Measurements from ENCODE around the gene LIPM.

The LIPM gene, protein sequence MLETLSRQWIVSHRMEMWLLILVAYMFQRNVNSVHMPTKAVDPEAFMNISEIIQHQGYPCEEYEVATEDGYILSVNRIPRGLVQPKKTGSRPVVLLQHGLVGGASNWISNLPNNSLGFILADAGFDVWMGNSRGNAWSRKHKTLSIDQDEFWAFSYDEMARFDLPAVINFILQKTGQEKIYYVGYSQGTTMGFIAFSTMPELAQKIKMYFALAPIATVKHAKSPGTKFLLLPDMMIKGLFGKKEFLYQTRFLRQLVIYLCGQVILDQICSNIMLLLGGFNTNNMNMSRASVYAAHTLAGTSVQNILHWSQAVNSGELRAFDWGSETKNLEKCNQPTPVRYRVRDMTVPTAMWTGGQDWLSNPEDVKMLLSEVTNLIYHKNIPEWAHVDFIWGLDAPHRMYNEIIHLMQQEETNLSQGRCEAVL

DNA sequence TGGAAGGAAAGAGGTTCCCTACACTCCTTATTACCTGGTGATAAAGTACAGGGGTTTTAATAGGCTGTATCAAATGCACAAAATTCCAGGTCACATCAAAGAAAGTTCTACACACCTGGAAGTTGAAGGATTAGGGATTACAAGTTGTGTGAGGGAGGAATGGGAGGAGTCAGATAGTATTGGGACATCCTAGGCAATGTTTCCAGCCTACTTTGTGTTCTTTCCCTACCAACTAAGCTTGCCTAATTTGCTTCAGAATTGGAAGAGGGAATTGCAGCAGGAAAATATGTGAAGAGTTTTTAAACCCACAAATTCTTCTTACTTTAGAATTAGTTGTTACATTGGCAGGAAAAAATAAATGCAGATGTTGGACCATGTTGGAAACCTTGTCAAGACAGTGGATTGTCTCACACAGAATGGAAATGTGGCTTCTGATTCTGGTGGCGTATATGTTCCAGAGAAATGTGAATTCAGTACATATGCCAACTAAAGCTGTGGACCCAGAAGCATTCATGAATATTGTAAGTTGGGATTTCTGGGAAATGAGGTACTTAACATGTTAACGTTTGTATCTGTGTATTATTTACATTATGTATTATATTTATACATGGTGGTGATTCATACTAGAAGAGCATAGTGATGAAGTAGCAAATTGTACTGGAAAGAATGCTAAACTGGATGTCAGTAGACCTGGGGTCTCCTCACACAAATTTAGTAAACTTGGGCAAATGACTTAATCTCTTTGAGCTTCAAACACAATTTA, at the start of gene LIPM:
Gene LIPM (plus strand): TSS at position 208 of the 763 bp plus-strand sequence. CDS start 167 bp downstream, at position 375.
- TF ChIP-seq, protein P1, sequence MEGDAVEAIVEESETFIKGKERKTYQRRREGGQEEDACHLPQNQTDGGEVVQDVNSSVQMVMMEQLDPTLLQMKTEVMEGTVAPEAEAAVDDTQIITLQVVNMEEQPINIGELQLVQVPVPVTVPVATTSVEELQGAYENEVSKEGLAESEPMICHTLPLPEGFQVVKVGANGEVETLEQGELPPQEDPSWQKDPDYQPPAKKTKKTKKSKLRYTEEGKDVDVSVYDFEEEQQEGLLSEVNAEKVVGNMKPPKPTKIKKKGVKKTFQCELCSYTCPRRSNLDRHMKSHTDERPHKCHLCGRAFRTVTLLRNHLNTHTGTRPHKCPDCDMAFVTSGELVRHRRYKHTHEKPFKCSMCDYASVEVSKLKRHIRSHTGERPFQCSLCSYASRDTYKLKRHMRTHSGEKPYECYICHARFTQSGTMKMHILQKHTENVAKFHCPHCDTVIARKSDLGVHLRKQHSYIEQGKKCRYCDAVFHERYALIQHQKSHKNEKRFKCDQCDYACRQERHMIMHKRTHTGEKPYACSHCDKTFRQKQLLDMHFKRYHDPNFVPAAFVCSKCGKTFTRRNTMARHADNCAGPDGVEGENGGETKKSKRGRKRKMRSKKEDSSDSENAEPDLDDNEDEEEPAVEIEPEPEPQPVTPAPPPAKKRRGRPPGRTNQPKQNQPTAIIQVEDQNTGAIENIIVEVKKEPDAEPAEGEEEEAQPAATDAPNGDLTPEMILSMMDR (conservative IDR thresholded peaks at IDR 0.05; ENCODE audit: low read length) = no peak
- DNase-seq (ENCODE audit: low read depth) = peak; percentile 33
- no peak within 1 kb of the TSS for H3K4me3 ChIP-seq (ENCODE audit: low read length)

DNA sequence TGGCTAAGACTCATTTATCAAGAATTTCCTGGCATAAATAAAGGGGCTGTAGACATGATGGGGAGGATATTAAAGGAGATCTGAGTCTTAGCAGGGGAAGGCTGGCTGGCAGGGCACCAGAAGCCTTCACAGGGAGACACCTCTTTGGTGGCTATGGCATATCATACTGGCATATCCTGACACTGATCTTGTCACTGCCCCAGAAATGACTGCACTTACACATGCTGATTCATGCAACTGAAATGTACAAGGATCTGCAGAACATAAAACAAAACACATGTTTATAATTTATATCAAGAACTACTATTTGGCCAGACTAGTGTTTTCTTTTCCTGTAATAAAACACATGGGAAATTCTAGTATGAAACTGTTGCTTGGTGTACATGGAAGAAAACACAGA, 48.2 kb upstream of the LIPM start:
- H3K4me3 ChIP-seq (ENCODE audit: low read length) = no peak overlapping the region
- peak; percentile 85 for DNase-seq (ENCODE audit: low read depth)
- TF ChIP-seq, protein P1 (conservative IDR thresholded peaks at IDR 0.05; ENCODE audit: low read length) = no peak

DNA sequence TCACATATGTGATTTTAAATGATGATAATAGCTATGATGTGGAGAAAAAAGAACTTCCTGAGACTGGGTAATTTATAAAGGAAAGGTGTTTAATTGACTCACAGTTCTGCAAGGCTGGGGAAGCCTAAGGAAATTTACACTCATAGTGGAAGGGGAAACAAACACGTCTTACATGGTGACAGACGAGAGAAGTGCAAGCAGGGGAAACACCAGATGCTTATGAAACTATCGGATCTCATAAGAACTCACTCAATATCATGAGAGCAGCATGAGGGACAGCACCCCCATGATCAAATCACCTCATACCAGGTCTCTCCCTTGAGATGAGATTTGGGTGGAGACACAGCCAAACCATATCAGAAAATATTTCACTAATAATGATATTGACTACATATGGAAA, 46.8 kb upstream of the LIPM start:
- no peak overlapping the region for H3K4me3 ChIP-seq (ENCODE audit: low read length)
- DNase-seq (ENCODE audit: low read depth) = no peak
- TF ChIP-seq, protein P1 (conservative IDR thresholded peaks at IDR 0.05; ENCODE audit: low read length) = no peak

DNA sequence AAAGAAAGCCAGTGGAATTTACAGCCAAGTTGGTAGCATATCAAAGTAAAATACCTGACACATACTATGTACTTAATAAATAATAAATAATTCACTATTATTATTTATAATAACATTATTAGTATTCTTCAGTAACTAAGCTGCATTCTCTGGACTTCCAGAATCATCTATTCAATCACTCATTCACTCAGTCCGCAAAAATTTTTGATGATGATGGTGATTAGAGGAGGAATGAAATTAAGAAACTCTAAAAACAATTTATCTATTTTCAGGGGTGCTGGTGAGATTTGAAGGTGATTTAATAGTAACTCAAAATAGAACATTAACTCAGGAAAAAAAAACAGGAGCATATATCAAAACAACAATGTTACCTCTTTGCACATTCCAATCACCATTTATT, 45.9 kb upstream of the LIPM start:
- TF ChIP-seq, protein P1 (conservative IDR thresholded peaks at IDR 0.05; ENCODE audit: low read length) = no peak
- DNase-seq (ENCODE audit: low read depth) = no peak
- H3K4me3 ChIP-seq (ENCODE audit: low read length) = no peak overlapping the region

DNA sequence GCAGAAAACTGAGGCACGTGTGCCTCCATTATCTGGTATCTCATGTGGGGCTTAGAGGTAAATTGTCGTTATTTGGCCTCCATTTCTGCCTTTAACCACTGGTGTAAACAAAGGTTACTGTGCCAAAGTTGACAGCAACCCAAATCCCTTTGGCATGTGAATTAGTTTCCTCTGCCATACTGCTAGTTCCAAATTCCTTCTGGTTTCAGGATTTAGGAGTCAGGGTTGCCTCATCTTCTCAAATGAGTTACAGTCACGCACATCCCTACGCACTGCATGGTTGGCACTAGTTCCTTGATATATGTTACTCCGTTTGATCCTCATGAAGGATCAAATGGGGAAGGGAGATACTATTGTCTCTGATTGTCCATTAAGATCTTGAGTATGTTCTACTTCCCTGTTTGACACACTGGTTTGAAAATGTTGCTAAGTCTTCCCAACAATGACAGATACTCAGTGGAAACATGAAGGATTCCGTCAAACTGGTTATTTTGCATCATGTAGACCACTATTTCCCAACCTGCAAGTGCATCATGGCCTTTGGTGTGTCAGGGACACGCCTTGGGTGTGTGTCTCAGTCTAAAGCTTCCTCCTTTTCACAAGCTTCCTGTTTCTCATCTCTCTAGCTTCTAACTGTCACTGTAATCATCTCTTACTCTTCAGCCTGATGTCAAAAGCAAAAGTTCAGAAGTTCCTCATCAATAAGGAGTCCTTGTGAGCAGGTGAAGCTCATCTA, 43.0 kb upstream of the LIPM start, which contains the start of gene LIPN:
Gene LIPN (plus strand): TSS at position 655 of the 736 bp plus-strand sequence. CDS start 1,386 bp downstream, outside the sequence.
- no peak within 1 kb of the TSS for H3K4me3 ChIP-seq (ENCODE audit: low read length)
- TF ChIP-seq, protein P1 (conservative IDR thresholded peaks at IDR 0.05; ENCODE audit: low read length) = no peak
- DNase-seq (ENCODE audit: low read depth) = peak; percentile 18

DNA sequence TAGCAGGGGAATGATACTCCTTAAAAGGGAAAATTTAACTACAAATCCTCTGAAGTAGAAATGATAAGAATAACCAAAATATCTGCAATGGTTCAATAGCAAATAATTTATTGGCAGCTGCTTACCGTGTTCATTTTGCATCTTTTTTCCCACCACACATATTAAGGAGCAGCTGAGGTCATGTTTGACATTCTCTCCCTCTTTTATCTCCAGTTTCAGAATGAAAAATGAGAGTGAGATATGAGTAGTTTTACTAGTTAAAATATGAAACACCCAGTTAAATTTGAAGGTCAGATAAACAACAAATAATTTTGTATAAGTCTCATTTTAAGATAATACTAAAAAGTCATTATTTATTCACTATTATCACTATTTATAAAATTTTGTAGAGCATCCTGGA, 39.6 kb upstream of the LIPM start:
- TF ChIP-seq, protein P1 (conservative IDR thresholded peaks at IDR 0.05; ENCODE audit: low read length) = no peak
- no peak for DNase-seq (ENCODE audit: low read depth)
- no peak overlapping the region for H3K4me3 ChIP-seq (ENCODE audit: low read length)

Data from AG10803 (cell line).